HG02763 (cell line): Measurements from ENCODE around the gene PNKD.

ENCODE experiments used
- ATAC-seq: cut with Tn5 transposase; IDR thresholded peaks from one replicate; pipeline ENCODE4 v1.9.1; 2021; ENCODE audit warnings: mild to moderate bottlenecking, moderate library complexity; ENCODE audit not compliant: unreplicated experiment

Gene PNKD

GRCh38 chr2:218368621-218369153, 98.4 kb downstream of the PNKD start:
- no peak for ATAC-seq

GRCh38 chr2:218369330-218369729, 99.0 kb downstream of the PNKD start:
- no peak for ATAC-seq

GRCh38 chr2:218370410-218371063, 100.2 kb downstream of the PNKD start:
- no peak for ATAC-seq

GRCh38 chr2:218371983-218372350, 101.6 kb downstream of the PNKD start:
- ATAC-seq: no peak

- ATAC-seq: no peak
These were observed 104.5 kb downstream of the PNKD start for GRCh38 chr2:218374795-218375194.

GRCh38 chr2:218375212-218375611, 104.9 kb downstream of the PNKD start:
- ATAC-seq: no peak

- no peak for ATAC-seq
These were observed 107.7 kb downstream of the PNKD start for GRCh38 chr2:218378053-218378452.

- ATAC-seq: no peak
These were observed 111.6 kb downstream of the PNKD start, which contains the start of gene SLC11A1 for GRCh38 chr2:218381916-218382366. Gene SLC11A1 (plus strand): TSS chr2:218382273. CDS start chr2:218382369, 96 bp downstream.

- ATAC-seq: no peak
These were observed 112.5 kb downstream of the PNKD start for GRCh38 chr2:218382785-218383184.

GRCh38 chr2:218383892-218384519, 113.7 kb downstream of the PNKD start:
- no peak for ATAC-seq

GRCh38 chr2:218384975-218385374, 114.7 kb downstream of the PNKD start:
- no peak for ATAC-seq

GRCh38 chr2:218386505-218387368, 116.4 kb downstream of the PNKD start:
- ATAC-seq: no peak

- ATAC-seq: no peak
These were observed 117.3 kb downstream of the PNKD start for GRCh38 chr2:218387369-218388194.

GRCh38 chr2:218389333-218390150, 119.2 kb downstream of the PNKD start:
- no peak for ATAC-seq

GRCh38 chr2:218391202-218391601, 120.9 kb downstream of the PNKD start:
- ATAC-seq: no peak

- ATAC-seq: no peak
These were observed 122.1 kb downstream of the PNKD start for GRCh38 chr2:218392459-218392858.

- no peak for ATAC-seq
These were observed 122.7 kb downstream of the PNKD start for GRCh38 chr2:218392891-218393462.

GRCh38 chr2:218393750-218394290, 123.5 kb downstream of the PNKD start:
- ATAC-seq: no peak
